Transverse colon (tissue), 4 donors: ENCODE results near the gene MROH7.

Source experiments
- POLR2A ChIP-seq: fragments of 450-650 bp; IDR thresholded peaks from one replicate; pipeline ENCODE4 v1.6.1; 2016; ENCODE audit warnings: antibody characterized with exemption, mild to moderate bottlenecking, moderate library complexity
- POLR2AphosphoS5 ChIP-seq, 3 donors: sonication (generic); formaldehyde crosslinking; IDR thresholded peaks; one replicate each; pipeline ENCODE4 v1.6.1; 2016; ENCODE audit warnings: antibody characterized with exemption in 3 of 3
- TF ChIP-seq, protein P1 (sequence below), 5 experiments: fragments of 200-600 bp in 3 of 5; fragments of 450-650 bp in 2 of 5; sonication (generic) in 3 of 5; IDR thresholded peaks; 1 replicate in 2 of 5; 2 replicates in 3 of 5; pipeline ENCODE4 v1.5.1; 2016 to 2017; ENCODE audit warnings: antibody characterized with exemption in 5 of 5, inconsistent platforms in 3 of 5, mild to moderate bottlenecking in 2 of 5, moderate library complexity in 1 of 5

- TF ChIP-seq, protein P1, sequence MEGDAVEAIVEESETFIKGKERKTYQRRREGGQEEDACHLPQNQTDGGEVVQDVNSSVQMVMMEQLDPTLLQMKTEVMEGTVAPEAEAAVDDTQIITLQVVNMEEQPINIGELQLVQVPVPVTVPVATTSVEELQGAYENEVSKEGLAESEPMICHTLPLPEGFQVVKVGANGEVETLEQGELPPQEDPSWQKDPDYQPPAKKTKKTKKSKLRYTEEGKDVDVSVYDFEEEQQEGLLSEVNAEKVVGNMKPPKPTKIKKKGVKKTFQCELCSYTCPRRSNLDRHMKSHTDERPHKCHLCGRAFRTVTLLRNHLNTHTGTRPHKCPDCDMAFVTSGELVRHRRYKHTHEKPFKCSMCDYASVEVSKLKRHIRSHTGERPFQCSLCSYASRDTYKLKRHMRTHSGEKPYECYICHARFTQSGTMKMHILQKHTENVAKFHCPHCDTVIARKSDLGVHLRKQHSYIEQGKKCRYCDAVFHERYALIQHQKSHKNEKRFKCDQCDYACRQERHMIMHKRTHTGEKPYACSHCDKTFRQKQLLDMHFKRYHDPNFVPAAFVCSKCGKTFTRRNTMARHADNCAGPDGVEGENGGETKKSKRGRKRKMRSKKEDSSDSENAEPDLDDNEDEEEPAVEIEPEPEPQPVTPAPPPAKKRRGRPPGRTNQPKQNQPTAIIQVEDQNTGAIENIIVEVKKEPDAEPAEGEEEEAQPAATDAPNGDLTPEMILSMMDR (IDR thresholded peaks at IDR 0.05), result no peak
- TF ChIP-seq POLR2AphosphoS5 (IDR thresholded peaks at IDR 0.05) (no peak), POLR2A (no peak)
These were observed 40.5 kb upstream of the MROH7 start for GRCh38 chr1:54600947-54601721.
